HFFc6 (cell line): ENCODE data around the gene EEF1AKMT1. TPM values are rescaled to one million over a fixed set of nuclear protein-coding genes. Genes with fewer than 3 reads are reported as not detected.

Source experiments
- DNase-seq: peaks from one replicate; pipeline ENCODE4 v3.0.0-alpha.2; 2018
- H3K27ac Mint-ChIP-seq: 2 replicates; pipeline ENCODE4 v1.8.0; 2020; ENCODE audit warnings: mild to moderate bottlenecking, mixed read lengths
- H3K27me3 Mint-ChIP-seq: 2 replicates; pipeline ENCODE4 v1.8.0; 2021; ENCODE audit warnings: mild to moderate bottlenecking, moderate library complexity, mixed read lengths; ENCODE audit not compliant: insufficient read depth
- H3K36me3 Mint-ChIP-seq: 2 replicates; pipeline ENCODE4 v1.8.0; 2021; ENCODE audit warnings: low read depth, mixed read lengths
- H3K4me1 Mint-ChIP-seq: 2 replicates; pipeline ENCODE4 v1.8.0; 2020; ENCODE audit warnings: low read depth, mixed read lengths
- H3K4me3 Mint-ChIP-seq: 2 replicates; pipeline ENCODE4 v1.8.0; 2020; ENCODE audit warnings: mild to moderate bottlenecking, moderate library complexity, mixed read lengths
- H3K9me3 Mint-ChIP-seq: 2 replicates; pipeline ENCODE4 v1.8.0; 2020; ENCODE audit warnings: mild to moderate bottlenecking, mixed read lengths
- total RNA-seq, 6 experiments: library from RNA; stranded (reverse); fragmentation: NEBNext Ultra II Directional; extraction: Animal tissue kit (Norgen Biotek cat#: 25700); gene quantifications; 2 replicates in 1 of 6; 3 replicates in 5 of 6; pipeline ENCODE4 v1.2.3, GENCODE V29; 2021
- TF ChIP-seq, protein P1 (sequence below): fragments of 200-600 bp; sonication (generic); IDR thresholded peaks from 2 replicates; pipeline ENCODE4 v1.5.0; 2021; ENCODE audit warnings: antibody characterized with exemption, mild to moderate bottlenecking

EEF1AKMT1 gene
- total RNA-seq, 6 experiments from 2014 or later = 10.7 to 17.1 (median 13.0) TPM

DNA sequence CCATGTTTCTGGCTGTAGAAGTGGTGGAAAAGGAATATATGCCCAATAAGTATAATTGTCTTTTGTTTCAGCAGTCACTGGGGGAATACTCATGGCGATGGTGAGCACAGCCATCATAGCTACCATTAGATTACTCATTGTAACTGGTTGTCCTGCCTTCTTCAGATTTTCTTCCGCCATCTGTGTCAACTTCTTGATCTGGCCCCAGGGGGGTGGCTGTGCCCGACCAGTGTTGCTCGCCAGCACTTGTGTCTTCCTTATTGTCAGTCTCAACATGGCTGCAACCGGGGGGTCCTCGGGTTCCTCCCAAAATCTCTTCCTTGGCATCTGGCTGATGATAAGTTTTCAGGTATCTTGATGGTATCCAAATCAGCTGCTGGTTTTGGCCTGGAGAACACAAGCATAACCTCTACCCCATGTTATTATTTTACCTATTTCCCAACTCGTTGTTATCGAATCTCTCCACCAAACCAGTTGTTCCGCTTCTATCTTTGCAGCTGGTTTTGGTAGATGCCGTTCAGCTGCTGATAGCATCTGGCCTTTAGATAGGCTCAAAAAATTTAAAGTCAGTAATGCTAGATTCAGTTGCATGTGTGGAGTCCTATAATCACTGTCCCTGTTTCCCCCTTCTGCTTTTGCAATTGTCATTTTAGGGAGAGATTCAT is 93.2 kb downstream of the EEF1AKMT1 start:
- no peaks in the 10 kb centered on the region for H3K9me3 Mint-ChIP-seq
- H3K27me3 Mint-ChIP-seq = peaks cover 2% of the 10 kb centered on the region
- H3K4me1 Mint-ChIP-seq = peaks cover 21% of the 10 kb centered on the region
- no peak overlapping the region for H3K4me3 Mint-ChIP-seq
- DNase-seq = no peak
- TF ChIP-seq, protein P1, sequence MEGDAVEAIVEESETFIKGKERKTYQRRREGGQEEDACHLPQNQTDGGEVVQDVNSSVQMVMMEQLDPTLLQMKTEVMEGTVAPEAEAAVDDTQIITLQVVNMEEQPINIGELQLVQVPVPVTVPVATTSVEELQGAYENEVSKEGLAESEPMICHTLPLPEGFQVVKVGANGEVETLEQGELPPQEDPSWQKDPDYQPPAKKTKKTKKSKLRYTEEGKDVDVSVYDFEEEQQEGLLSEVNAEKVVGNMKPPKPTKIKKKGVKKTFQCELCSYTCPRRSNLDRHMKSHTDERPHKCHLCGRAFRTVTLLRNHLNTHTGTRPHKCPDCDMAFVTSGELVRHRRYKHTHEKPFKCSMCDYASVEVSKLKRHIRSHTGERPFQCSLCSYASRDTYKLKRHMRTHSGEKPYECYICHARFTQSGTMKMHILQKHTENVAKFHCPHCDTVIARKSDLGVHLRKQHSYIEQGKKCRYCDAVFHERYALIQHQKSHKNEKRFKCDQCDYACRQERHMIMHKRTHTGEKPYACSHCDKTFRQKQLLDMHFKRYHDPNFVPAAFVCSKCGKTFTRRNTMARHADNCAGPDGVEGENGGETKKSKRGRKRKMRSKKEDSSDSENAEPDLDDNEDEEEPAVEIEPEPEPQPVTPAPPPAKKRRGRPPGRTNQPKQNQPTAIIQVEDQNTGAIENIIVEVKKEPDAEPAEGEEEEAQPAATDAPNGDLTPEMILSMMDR = no peak
- H3K36me3 Mint-ChIP-seq = no peaks in the 10 kb centered on the region
- H3K27ac Mint-ChIP-seq = no peak overlapping the region

DNA sequence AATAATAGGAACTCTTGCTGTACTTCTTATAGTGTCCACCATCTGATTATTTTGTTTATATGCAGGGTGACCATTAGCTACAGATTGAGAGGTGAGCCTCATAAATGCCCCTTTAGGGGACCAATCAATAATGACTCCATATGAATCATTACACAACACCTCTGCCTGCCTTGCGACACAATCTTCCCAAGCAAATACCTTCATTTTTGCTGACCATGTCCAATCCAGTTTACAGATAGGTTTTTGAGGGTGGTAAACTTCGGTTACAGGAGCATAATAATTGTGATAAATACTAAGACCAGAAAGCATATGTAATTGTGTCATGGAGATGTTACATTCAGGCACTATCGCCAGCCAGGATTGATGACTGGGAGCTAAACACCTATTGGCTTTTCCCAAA is 93.9 kb downstream of the EEF1AKMT1 start:
- TF ChIP-seq, protein P1 = no peak
- peaks cover 21% of the 10 kb centered on the region for H3K4me1 Mint-ChIP-seq
- no peak for DNase-seq
- H3K36me3 Mint-ChIP-seq = no peaks in the 10 kb centered on the region
- peaks cover 2% of the 10 kb centered on the region for H3K27me3 Mint-ChIP-seq
- H3K27ac Mint-ChIP-seq = no peak overlapping the region
- no peak overlapping the region for H3K4me3 Mint-ChIP-seq
- H3K9me3 Mint-ChIP-seq = no peaks in the 10 kb centered on the region

Other genes with a start within 250 kb of the EEF1AKMT1 start
- 10 to 100 TPM; 10.9 to 13.2 (median 12.0) TPM for gene CRYL1, start 248.1 kb downstream of the EEF1AKMT1 start, total RNA-seq
- 1 to 10 TPM; 8.2 to 9.5 (median 9.0) TPM for gene IFT88, start 206.8 kb downstream of the EEF1AKMT1 start, total RNA-seq
- gene IL17D, start 70.3 kb downstream of the EEF1AKMT1 start, total RNA-seq = under 1 TPM; 0.28 to 0.99 (median 0.61) TPM
- gene XPO4, start 128.8 kb upstream of the EEF1AKMT1 start, total RNA-seq = 10 to 100 TPM; 14.2 to 17.6 (median 15.2) TPM